NCI-H1694 treated with DMSO at 0.1 percent for 48 hours (cell line): Measurements from ENCODE around the gene FOXO6.

ENCODE experiments used
- DNase-seq: peaks from one replicate; lab custom pipeline; 2025; lab: John Stamatoyannopoulos, UW

Gene FOXO6

DNA sequence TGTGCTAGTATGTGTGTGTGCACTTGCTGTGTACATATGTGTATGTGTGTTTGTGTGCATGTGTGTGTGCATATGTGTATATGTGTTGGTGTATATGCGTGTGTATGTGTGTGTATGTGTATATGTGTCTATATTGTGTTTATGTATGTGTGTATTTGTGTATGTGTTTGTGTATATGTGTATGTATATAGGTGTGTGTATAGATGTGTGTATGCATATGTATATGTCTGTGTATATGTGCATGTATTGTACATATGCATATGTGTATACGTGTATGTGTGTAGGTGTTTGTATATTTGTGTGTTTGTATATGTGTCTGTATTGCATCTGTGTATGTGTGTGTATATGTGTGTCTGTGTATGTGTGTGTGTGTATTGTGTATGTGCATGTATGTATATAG lies 64.1 kb downstream of the FOXO6 start:
- DNase-seq: no peak

DNA sequence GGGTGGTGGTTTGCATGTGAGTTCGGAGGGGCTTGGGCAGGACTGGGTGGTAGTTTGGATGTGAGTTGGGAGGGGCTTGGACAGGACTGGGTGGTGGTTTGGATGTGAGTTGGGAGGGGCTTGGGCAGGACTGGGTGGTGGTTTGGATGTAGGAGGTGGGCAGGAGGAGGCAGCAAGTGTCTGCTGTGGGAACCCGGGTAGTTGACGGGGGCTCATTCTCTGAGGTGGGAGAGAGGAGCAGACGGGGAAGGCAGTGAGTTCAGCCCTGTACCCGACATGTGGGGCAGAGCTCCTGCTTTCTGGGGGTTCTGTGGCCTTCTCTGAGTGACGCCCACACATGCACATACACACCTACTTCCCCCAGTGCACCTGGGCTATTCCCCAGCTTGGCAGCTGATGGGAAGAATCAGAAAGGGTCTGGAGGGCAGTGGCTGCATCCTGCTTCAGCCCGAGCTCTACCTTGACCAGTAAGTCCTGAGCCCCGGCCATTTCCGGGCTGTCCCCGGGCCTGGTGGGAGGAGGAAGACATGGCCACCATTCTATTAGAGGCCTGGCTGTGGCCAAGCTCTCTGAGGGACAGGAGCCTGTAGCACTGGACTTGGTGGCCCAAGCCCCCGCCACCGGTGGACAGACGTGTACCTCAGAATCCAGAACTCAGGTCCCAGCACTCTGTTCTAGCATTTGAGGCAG lies 65.1 kb downstream of the FOXO6 start:
- DNase-seq: no peak

DNA sequence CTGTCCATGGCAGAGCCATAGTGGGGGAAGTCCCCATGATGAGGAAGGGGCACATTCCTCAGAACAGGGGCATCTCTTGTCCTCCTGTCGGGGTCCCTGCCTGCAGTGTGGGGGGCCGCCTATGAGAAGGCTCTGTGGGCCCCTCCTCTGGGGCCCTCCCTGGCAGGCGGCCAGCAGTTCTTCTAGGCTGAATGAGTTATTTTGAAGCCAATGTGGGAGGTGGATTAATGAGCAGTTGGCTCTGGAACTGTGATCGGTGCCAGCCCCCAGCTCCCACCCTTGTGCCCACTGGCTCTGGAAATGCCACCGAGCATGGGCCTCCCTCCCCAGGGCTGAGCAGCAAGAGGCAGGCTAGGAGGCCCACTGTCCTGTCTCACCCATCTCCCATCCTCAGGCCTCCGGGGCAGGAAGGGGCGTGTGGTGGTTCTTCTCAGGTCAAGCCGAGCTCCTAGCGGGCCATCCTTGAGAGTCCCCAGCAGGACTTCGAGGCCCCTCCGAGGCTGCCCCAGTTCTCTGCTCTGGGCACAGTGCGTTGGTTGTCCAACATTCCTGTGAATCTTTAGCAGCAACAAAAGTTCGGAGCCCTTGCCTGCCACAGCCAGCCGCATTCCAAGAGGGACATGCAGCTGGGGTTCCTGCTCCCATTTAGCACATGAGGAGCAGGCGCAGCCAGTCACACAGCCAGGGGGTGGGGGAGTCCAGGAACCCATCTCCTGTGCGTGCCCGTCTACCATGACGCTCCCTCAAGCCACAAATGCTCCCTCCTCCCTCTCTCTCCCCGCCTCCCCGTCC lies 66.1 kb downstream of the FOXO6 start:
- no peak for DNase-seq

DNA sequence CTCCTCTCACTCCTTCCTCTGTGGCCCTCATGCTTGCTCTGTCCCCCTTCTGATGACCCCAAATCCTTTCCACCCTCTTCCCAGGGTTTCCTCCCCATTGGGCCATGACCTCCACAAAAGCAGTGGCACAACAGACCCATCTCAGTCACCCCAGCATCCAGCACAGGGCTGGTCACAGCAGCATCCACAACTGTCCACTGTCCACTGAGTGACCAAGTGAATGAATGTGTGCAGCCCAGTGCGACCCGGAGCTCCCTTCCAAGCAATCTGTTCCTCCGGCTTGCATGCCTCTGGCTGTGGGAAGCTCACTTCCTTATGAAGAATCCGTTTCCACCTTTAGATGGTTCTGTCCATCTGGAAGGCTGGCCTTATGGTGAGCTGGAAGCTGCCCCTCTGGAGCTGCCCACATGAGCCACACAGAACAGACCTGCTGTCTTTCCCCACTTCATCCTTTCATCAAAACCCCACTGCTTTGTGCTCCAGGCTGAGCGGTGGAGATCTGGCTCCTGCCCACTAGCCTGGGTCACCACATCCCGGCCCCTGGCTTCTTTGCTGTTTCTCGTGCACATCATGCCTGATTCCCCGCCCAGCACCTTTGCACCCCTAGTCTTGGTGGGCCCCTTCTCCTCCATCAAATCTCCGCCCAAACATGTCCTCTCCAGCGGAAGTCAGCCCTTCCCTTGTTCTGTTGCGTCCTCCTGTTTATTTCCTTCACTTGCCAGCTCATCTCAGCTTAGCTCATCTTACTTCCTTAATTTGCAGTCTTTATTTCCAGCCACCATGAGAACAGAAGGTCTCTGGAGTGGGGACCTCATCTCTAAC lies 66.9 kb downstream of the FOXO6 start:
- no peak for DNase-seq

GRCh38 chr1:41428738-41429640 lies 67.8 kb downstream of the FOXO6 start:
- no peak for DNase-seq

GRCh38 chr1:41429641-41430035 lies 68.4 kb downstream of the FOXO6 start:
- DNase-seq: no peak

- DNase-seq: no peak
Observed at GRCh38 chr1:41430069-41430468, 68.8 kb downstream of the FOXO6 start.

DNA sequence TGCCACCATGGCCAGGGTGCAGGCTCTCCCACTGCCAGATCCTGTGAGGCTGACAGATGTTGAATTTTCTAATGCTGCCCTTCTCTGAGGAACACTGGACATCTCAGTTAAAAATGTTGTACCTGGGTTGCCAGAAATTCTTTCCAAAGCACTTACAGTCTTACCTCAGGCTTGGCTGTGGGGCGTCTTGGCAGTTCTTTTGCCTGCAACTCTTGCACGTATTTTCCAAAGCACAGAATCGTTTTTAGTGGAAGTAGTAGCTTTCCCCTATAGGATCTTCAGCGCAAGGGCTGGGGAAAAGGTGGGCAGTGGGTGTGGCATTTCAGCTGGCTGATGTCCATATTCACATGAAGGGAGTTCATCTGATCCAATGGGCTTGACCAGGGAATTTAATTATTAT lies 69.3 kb downstream of the FOXO6 start:
- no peak for DNase-seq

GRCh38 chr1:41431490-41432350 lies 70.5 kb downstream of the FOXO6 start:
- DNase-seq: no peak
